Glutamatergic neuron (in vitro differentiated cells): ENCODE measurements around the gene NRIP2. TPM values are rescaled to one million over a fixed set of nuclear protein-coding genes. Genes with fewer than 3 reads are reported as not detected.

ENCODE experiments used
- DNase-seq: peaks from one replicate; pipeline ENCODE4 v3.0.0; 2022
- H3K27ac Mint-ChIP-seq: one replicate; pipeline ENCODE4 v1.8.0; 2020; ENCODE audit warnings: mild to moderate bottlenecking, mixed read lengths, inconsistent platforms; ENCODE audit not compliant: unreplicated experiment
- H3K27me3 Mint-ChIP-seq: one replicate; pipeline ENCODE4 v1.8.0; 2020; ENCODE audit warnings: mild to moderate bottlenecking, moderate library complexity, mixed read lengths, inconsistent platforms; ENCODE audit not compliant: unreplicated experiment
- H3K36me3 Mint-ChIP-seq: one replicate; pipeline ENCODE4 v1.8.0; 2020; ENCODE audit warnings: mild to moderate bottlenecking, mixed read lengths, inconsistent platforms; ENCODE audit not compliant: unreplicated experiment
- H3K4me1 Mint-ChIP-seq: one replicate; pipeline ENCODE4 v1.8.0; 2020; ENCODE audit warnings: mild to moderate bottlenecking, low read depth, mixed read lengths, inconsistent platforms; ENCODE audit not compliant: unreplicated experiment
- H3K4me3 Mint-ChIP-seq: one replicate; pipeline ENCODE4 v1.8.0; 2020; ENCODE audit warnings: mild to moderate bottlenecking, mixed read lengths, inconsistent platforms; ENCODE audit not compliant: unreplicated experiment
- H3K9me3 Mint-ChIP-seq: one replicate; pipeline ENCODE4 v1.8.0; 2020; ENCODE audit warnings: mild to moderate bottlenecking, moderate library complexity, mixed read lengths, inconsistent platforms; ENCODE audit not compliant: unreplicated experiment
- CTCF ChIP-seq: fragments of 200-600 bp; sonication (generic); IDR thresholded peaks from one replicate; pipeline ENCODE4 v1.5.0; 2021; ENCODE audit not compliant: partially characterized antibody, unreplicated experiment
- total RNA-seq: library from RNA; stranded (reverse); fragmentation: NEBNext Ultra II Directional; extraction: Animal tissue kit (Norgen Biotek cat#: 25700); gene quantifications from one replicate; pipeline ENCODE4 v1.2.1, GENCODE V29; 2021; ENCODE audit not compliant: unreplicated experiment

Gene NRIP2
- total RNA-seq, 1 donor from 2014 or later, result not detected

DNA sequence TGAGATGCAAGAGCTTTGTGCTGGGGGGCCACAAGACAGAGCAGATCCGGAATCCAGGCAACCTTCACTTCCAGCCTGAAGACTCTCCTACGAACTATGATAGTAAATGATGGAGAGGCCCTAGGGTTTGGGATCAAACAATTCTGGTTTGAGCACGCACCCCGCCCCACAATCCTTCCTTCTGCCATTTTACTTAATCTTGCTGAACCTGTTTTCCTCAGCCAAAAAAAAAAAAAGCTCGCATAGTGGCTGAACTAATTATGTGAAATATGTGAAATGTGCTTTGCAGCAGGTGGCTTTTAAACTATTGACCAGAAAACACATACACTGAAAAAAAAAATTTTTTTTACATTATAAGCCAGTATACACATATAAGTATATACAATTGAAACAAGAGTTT, 23.0 kb downstream of the NRIP2 start:
- Mint-ChIP-seq H3K4me3 (peak overlapping the region; percentile 100), H3K4me1 (peaks cover 14% of the 10 kb centered on the region), H3K27ac (peak overlapping the region; percentile 100), H3K9me3 (peaks cover 7% of the 10 kb centered on the region), H3K36me3 (no peaks in the 10 kb centered on the region), H3K27me3 (peaks cover 13% of the 10 kb centered on the region)
- DNase-seq, result no peak
- TF ChIP-seq CTCF, result no peak

- peaks cover 4% of the 10 kb centered on the region for H3K9me3 Mint-ChIP-seq
- H3K36me3 Mint-ChIP-seq, result no peaks in the 10 kb centered on the region
- DNase-seq, result no peak
- TF ChIP-seq CTCF, result no peak
- no peak overlapping the region for H3K27ac Mint-ChIP-seq
- peaks cover 3% of the 10 kb centered on the region for H3K4me1 Mint-ChIP-seq
- H3K4me3 Mint-ChIP-seq, result no peak overlapping the region
- no peaks in the 10 kb centered on the region for H3K27me3 Mint-ChIP-seq
These were observed 28.1 kb downstream of the NRIP2 start for GRCh38 chr12:2806700-2807099.

DNA sequence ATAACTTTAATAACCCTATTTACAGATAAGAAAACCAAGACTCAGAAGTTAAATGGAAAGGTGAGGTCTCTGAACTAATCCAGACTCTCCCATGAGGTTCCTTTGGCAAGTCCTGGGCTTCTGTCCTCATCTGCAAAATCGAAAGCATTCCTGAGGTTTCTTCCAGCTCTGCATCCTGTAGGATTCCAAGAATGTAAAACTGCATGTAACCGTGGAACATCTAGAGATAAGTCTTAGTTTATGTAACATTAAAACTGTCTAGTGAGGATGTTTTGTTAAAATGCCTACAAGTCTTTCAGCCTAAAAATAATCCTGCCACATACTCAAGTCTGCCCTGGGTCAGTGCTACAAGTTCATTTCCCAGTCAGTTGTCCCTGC, 29.7 kb downstream of the NRIP2 start:
- Mint-ChIP-seq H3K36me3 (no peaks in the 10 kb centered on the region), H3K27me3 (no peaks in the 10 kb centered on the region), H3K9me3 (peaks cover 4% of the 10 kb centered on the region), H3K27ac (no peak overlapping the region), H3K4me3 (no peak overlapping the region), H3K4me1 (no peaks in the 10 kb centered on the region)
- no peak for TF ChIP-seq CTCF
- DNase-seq, result no peak

DNA sequence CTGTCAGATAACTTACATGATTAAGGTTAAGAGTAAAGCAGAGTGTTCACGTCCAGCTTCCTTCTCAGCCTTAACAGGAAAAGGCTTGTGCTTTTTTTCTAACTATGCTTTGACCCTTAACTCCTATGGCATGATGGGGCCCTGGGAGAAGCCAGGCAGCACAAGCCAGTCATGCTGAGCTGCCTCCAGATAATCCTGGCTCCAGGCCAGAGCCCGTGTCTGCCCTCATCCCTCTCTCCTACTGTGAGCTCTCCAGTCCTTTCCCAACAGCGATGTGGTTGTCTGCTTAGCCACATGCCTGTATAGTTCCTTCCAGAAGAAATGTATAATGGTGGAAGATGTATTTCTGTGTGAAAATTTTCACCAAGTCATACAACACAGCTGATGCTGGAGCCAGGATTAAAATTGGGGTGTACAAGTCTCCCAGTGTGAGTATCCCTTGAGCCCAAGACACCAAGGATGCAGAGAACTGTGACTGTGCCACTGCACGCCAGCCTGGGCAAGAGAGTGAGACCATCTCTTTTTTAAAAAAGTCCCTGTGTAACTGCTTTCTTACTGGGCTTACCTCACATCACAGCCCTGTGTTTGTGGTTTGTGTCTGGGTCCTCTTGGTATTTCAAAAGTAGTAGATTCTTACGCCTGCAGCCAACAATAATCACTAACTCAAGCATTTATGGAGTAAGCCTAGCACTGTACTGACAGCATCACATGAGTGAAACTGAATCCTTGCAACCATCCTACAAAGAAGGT, 30.3 kb downstream of the NRIP2 start:
- no peak for DNase-seq
- Mint-ChIP-seq H3K27ac (no peak overlapping the region), H3K4me1 (no peaks in the 10 kb centered on the region), H3K36me3 (no peaks in the 10 kb centered on the region), H3K4me3 (no peak overlapping the region), H3K9me3 (peaks cover 4% of the 10 kb centered on the region), H3K27me3 (no peaks in the 10 kb centered on the region)
- TF ChIP-seq CTCF, result no peak

DNA sequence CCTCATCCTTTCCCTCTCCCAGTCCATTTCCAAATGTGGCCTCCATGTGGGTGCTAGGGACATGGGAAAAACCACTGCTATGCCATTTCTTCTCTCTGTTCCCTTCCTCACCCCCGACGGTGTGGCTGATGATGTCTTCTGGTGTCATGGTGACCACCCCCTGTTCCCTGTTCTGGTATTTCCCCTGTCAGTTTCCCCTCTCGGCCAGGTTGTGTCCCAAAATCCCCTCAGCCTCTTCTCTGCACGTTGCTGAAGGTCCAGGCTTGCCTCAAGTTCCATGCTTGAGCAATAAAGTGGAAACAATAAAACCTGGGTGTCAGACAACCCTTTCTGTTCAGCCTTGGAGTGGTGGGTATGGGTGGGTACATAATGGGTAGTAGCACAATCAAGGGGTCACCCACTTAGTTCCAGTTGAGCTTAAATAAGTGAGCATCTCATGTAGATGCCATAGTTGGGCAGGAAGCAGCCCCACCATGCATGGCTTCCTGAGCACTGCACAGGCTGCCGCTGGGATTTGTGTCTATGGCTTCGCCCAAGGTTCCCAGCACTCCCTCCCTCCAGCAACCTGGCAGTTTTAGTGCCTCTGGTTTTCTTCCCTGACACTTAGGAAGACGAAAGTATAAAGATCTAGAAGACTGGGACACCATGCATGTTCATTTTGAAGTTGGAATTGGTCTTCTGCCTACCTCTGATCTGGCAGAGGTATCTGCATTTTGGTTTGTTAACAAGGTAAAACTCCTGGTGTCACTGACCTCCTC, 31.0 kb downstream of the NRIP2 start:
- peak overlapping the region; percentile 28 for H3K27ac Mint-ChIP-seq
- peaks cover 4% of the 10 kb centered on the region for H3K9me3 Mint-ChIP-seq
- TF ChIP-seq CTCF, result no peak
- no peaks in the 10 kb centered on the region for H3K4me1 Mint-ChIP-seq
- H3K27me3 Mint-ChIP-seq, result no peaks in the 10 kb centered on the region
- DNase-seq, result no peak
- H3K4me3 Mint-ChIP-seq, result no peak overlapping the region
- H3K36me3 Mint-ChIP-seq, result no peaks in the 10 kb centered on the region
